HepG2 (cell line): ENCODE measurements around the gene SPINT4. TPM values are rescaled to one million over a fixed set of nuclear protein-coding genes. Genes with fewer than 3 reads are reported as not detected.

Experiments
- BCLAF1 ChIP-seq: fragments of 450-650 bp; IDR thresholded peaks from 2 replicates; pipeline ENCODE4 v1.6.1; 2017; ENCODE audit warnings: mild to moderate bottlenecking
- CBX2 ChIP-seq, 2 experiments: fragments of 200-600 bp in 1 of 2; sonication (generic); formaldehyde crosslinking in 1 of 2; IDR thresholded peaks; 2 replicates each; pipeline versions ENCODE4 v1.7.0 to v1.8.1; 2018 to 2022; ENCODE audit warnings: low read depth in 2 of 2, low read length in 1 of 2, mild to moderate bottlenecking in 1 of 2, missing genetic modification reagents in 1 of 2
- GMEB1 ChIP-seq: sonication (generic); formaldehyde crosslinking; IDR thresholded peaks from 2 replicates; pipeline ENCODE4 v1.5.1; 2020; ENCODE audit warnings: missing genetic modification reagents, mild to moderate bottlenecking, borderline replicate concordance
- HNF4A ChIP-seq: sonication (generic); formaldehyde crosslinking; IDR thresholded peaks from 2 replicates; pipeline ENCODE4 v1.4.0; 2020; ENCODE audit warnings: missing genetic modification reagents
- KAT2B ChIP-seq: fragments of 150-350 bp; IDR thresholded peaks from 2 replicates; pipeline ENCODE4 v1.6.1; 2014; ENCODE audit warnings: low read depth, low read length, borderline replicate concordance
- NONO ChIP-seq, 2 experiments: fragments of 450-650 bp in 1 of 2; sonication (generic) in 1 of 2; formaldehyde crosslinking in 1 of 2; IDR thresholded peaks in 1 of 2; conservative IDR thresholded peaks in 1 of 2; 2 replicates each; pipeline versions ENCODE4 v1.6.1 to v1.8.0; 2017 to 2022; ENCODE audit warnings: mild to moderate bottlenecking in 1 of 2, missing genetic modification reagents in 1 of 2, moderate library complexity in 1 of 2
- RAD21 ChIP-seq: fragments of 450-650 bp; formaldehyde crosslinking; IDR thresholded peaks from 2 replicates; pipeline ENCODE4 v1.5.0; 2020; ENCODE audit warnings: mild to moderate bottlenecking
- SKIL ChIP-seq: sonication (generic); formaldehyde crosslinking; IDR thresholded peaks from 2 replicates; pipeline ENCODE4 v1.8.0; 2022; ENCODE audit warnings: missing genetic modification reagents, mild to moderate bottlenecking, moderate library complexity, borderline replicate concordance
- SOX5 ChIP-seq: IDR thresholded peaks from 2 replicates; pipeline ENCODE4 v1.6.1; 2016; ENCODE audit warnings: borderline replicate concordance
- TRIM22 ChIP-seq: fragments of 450-650 bp; IDR thresholded peaks from 2 replicates; pipeline ENCODE4 v1.6.1; 2017
- ZC3H13 ChIP-seq: sonication (generic); formaldehyde crosslinking; IDR thresholded peaks from 2 replicates; pipeline ENCODE4 v1.8.1; 2023; ENCODE audit warnings: mild to moderate bottlenecking, missing genetic modification reagents, moderate library complexity
- ZNF121 ChIP-seq: sonication (generic); formaldehyde crosslinking; IDR thresholded peaks from 2 replicates; pipeline ENCODE4 v1.5.0; 2020; ENCODE audit warnings: mild to moderate bottlenecking, missing genetic modification reagents
- ZNF143 ChIP-seq: sonication (generic); formaldehyde crosslinking; IDR thresholded peaks from 2 replicates; pipeline ENCODE4 v1.4.0; 2020; ENCODE audit warnings: missing genetic modification reagents
- ZNF251 ChIP-seq: sonication (generic); formaldehyde crosslinking; IDR thresholded peaks from 2 replicates; pipeline ENCODE4 v1.9.0; 2021; ENCODE audit warnings: mild to moderate bottlenecking, missing genetic modification reagents
- ZNF256 ChIP-seq: sonication (generic); formaldehyde crosslinking; conservative IDR thresholded peaks from 2 replicates; pipeline ENCODE4 v1.4.0; 2020; ENCODE audit warnings: missing genetic modification reagents
- ZNF644 ChIP-seq: IDR thresholded peaks from 2 replicates; pipeline ENCODE4 v1.6.1; 2016; ENCODE audit warnings: low read depth
- ZNF768 ChIP-seq: sonication (generic); formaldehyde crosslinking; IDR thresholded peaks from 2 replicates; pipeline ENCODE4 v1.4.0; 2020; ENCODE audit warnings: missing genetic modification reagents
- ZNF780A ChIP-seq: sonication (generic); formaldehyde crosslinking; IDR thresholded peaks from 2 replicates; pipeline ENCODE4 v1.8.0; 2022; ENCODE audit warnings: mild to moderate bottlenecking, missing genetic modification reagents, moderate library complexity
- ZNF839 ChIP-seq: sonication (generic); formaldehyde crosslinking; IDR thresholded peaks from 2 replicates; pipeline ENCODE4 v1.4.0; 2020; ENCODE audit warnings: missing genetic modification reagents, mild to moderate bottlenecking, borderline replicate concordance
- ZXDC ChIP-seq: sonication (generic); formaldehyde crosslinking; IDR thresholded peaks from 2 replicates; pipeline ENCODE4 v1.5.0; 2020; ENCODE audit warnings: mild to moderate bottlenecking, missing genetic modification reagents
- polyA plus RNA-seq, 8 experiments: library from polyadenylated mRNA; depleted of rRNA in 3 of 8; stranded (reverse) in 7 of 8; unstranded in 1 of 8; fragments of >200 nt; fragmentation: Illumina TruSeq in 4 of 8; extraction: Trizol in 4 of 8; gene quantifications; 2 replicates each; pipeline versions ENCODE4 v1.2.1 to v1.2.3, GENCODE V29; 2011 to 2016; ENCODE audit warnings: low read depth in 4 of 8, missing spikeins in 1 of 8, mixed read lengths in 1 of 8; ENCODE audit not compliant: insufficient read depth in 1 of 8
- total RNA-seq, 5 experiments: library from RNA; depleted of rRNA; stranded (reverse); fragments of >200 nt; fragmentation: Illumina TruSeq; extraction: Trizol; gene quantifications; 2 replicates each; pipeline ENCODE4 v1.2.3, GENCODE V29; 2016; ENCODE audit warnings: low read depth in 1 of 5

Gene SPINT4
- total and polyA plus RNA-seq, 2 of the 13 experiments (the other 11 are each of a cell fraction or from before 2014, with no cell fraction given) = not detected

- no peak for TF ChIP-seq CBX2 (IDR thresholded peaks at IDR 0.05; ENCODE audit: low read depth, low read length)
- no peak for TF ChIP-seq CBX2 (CRISPR knock-in tag; IDR thresholded peaks at IDR 0.05; ENCODE audit: low read depth)
- TF ChIP-seq HNF4A = peak; percentile 96
- no peak for TF ChIP-seq BCLAF1
- no peak for TF ChIP-seq NONO (IDR thresholded peaks at IDR 0.05)
- TF ChIP-seq NONO (CRISPR knock-in tag; conservative IDR thresholded peaks at IDR 0.05) = peak; percentile 81
- no peak for TF ChIP-seq ZNF780A (CRISPR knock-in tag)
- no peak for TF ChIP-seq ZNF768 (CRISPR knock-in tag)
- TF ChIP-seq ZC3H13 (CRISPR knock-in tag) = no peak
- TF ChIP-seq SKIL (CRISPR knock-in tag) = 0 out of 2 replicates have a peak, but pooled peaks have one; percentile 62
- TF ChIP-seq GMEB1 (CRISPR knock-in tag) = no peak
- TF ChIP-seq ZNF251 (CRISPR knock-in tag) = no peak
- TF ChIP-seq TRIM22 = no peak
- peak; percentile 99 for TF ChIP-seq ZNF644 (CRISPR knock-in tag)
- TF ChIP-seq ZNF839 (CRISPR knock-in tag) = no peak
- no peak for TF ChIP-seq ZNF121 (CRISPR knock-in tag)
- TF ChIP-seq SOX5 (CRISPR knock-in tag) = peak; percentile 80
- TF ChIP-seq ZNF143 (CRISPR knock-in tag) = no peak
- no peak for TF ChIP-seq ZXDC
- TF ChIP-seq ZNF256 = no peak
- no peak for TF ChIP-seq RAD21
- no peak for TF ChIP-seq KAT2B
Observed at GRCh38 chr20:45725134-45725533, 3.0 kb downstream of the SPINT4 start (continued).
